IMR-90 (cell line): ENCODE measurements around the gene SMG5.
A peak's percentile ranks its signal among the peaks of the same experiment; 100 is the strongest.

Source experiments
- BHLHE40 ChIP-seq: fragments of 150-350 bp; IDR thresholded peaks from 2 replicates; pipeline ENCODE4 v1.6.1; 2016; ENCODE audit warnings: mild to moderate bottlenecking, low read depth, low read length
- CEBPB ChIP-seq: IDR thresholded peaks from 2 replicates; pipeline ENCODE4 v1.6.1; 2012; ENCODE audit warnings: low read depth, low read length, improper control_type of control experiment
- CHD1 ChIP-seq: IDR thresholded peaks from 2 replicates; pipeline ENCODE4 v1.6.1; 2012; ENCODE audit warnings: low read depth, low read length, improper control_type of control experiment
- FOS ChIP-seq: fragments of 150-350 bp; IDR thresholded peaks from 2 replicates; pipeline ENCODE4 v1.6.1; 2016; ENCODE audit warnings: low read depth, low read length
- MAFK ChIP-seq: IDR thresholded peaks from 2 replicates; pipeline ENCODE4 v1.6.1; 2012; ENCODE audit warnings: low read depth, low read length, improper control_type of control experiment
- MAZ ChIP-seq: IDR thresholded peaks from 2 replicates; pipeline ENCODE4 v1.6.1; 2012; ENCODE audit warnings: low read depth, mild to moderate bottlenecking, low read length, improper control_type of control experiment, moderate library complexity, borderline replicate concordance
- MXI1 ChIP-seq: IDR thresholded peaks from 2 replicates; pipeline ENCODE4 v1.6.1; 2012; ENCODE audit warnings: low read depth, mild to moderate bottlenecking, low read length, moderate library complexity, borderline replicate concordance
- POLR2A ChIP-seq: IDR thresholded peaks from 2 replicates; pipeline ENCODE4 v1.6.1; 2012; ENCODE audit warnings: mild to moderate bottlenecking, low read depth, low read length
- RCOR1 ChIP-seq: IDR thresholded peaks from 2 replicates; pipeline ENCODE4 v1.6.1; 2012; ENCODE audit warnings: mild to moderate bottlenecking, low read length, improper control_type of control experiment; ENCODE audit not compliant: insufficient replicate concordance
- RFX5 ChIP-seq: IDR thresholded peaks from 2 replicates; pipeline ENCODE4 v1.8.0; 2012; ENCODE audit warnings: low read depth, mild to moderate bottlenecking, low read length, moderate library complexity
- TF ChIP-seq, protein P1 (sequence below): conservative IDR thresholded peaks from 2 replicates; pipeline ENCODE4 v1.5.1; 2012; ENCODE audit warnings: mild to moderate bottlenecking, low read depth, low read length, improper control_type of control experiment
- TF ChIP-seq, protein P2 (sequence below): fragments of 150-350 bp; IDR thresholded peaks from 2 replicates; pipeline ENCODE4 v1.6.1; 2017; ENCODE audit warnings: mild to moderate bottlenecking, antibody characterized with exemption, low read length, low read depth
- TF ChIP-seq, protein P3 (sequence below): fragments of 150-350 bp; IDR thresholded peaks from 2 replicates; pipeline ENCODE4 v1.6.1; 2016; ENCODE audit warnings: low read depth, mild to moderate bottlenecking, low read length, moderate library complexity, borderline replicate concordance

DNA sequence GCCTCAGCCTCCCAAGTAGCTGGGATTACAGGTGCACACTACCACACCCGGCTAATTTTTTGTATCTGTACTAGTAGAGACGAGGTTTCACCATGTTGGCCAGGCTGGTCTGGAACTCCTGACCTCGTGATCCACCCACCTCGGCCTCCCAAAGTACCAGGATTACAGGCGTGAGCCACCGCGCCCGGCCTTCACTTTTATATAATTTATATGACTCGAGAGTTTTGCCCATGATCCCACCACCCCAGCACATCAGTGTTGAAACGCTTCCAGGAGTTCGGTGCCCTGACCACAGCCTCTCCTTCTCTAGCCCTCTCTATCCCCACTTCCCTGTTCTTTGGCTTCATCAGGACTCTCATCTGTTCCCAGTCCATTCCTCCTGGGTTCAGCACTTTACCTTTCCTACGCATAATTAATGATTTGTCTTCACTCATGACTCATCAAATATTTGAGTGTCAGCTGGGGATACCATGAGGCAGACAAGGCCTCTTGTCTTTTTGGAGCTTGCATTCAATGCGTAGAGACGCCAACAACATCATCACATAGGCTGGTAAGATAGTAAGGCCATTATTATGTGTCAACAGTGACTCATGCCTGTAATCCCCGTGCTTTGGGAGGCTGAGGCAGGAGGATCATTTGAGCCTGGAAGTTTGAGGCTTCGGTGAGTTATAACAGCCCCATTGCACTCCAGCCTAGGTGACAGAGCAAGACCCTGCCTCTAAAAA, 68.4 kb downstream of the SMG5 start:
- TF ChIP-seq FOS (0 out of 2 replicates have a peak, but pooled peaks have one; percentile 13), CHD1 (no peak), POLR2A (no peak), CEBPB (no peak), MXI1 (no peak), MAZ (no peak), MAFK (0 out of 2 replicates have a peak, but pooled peaks have one; percentile 32), RFX5 (no peak), RCOR1 (no peak), BHLHE40 (no peak)
- TF ChIP-seq, protein P1, sequence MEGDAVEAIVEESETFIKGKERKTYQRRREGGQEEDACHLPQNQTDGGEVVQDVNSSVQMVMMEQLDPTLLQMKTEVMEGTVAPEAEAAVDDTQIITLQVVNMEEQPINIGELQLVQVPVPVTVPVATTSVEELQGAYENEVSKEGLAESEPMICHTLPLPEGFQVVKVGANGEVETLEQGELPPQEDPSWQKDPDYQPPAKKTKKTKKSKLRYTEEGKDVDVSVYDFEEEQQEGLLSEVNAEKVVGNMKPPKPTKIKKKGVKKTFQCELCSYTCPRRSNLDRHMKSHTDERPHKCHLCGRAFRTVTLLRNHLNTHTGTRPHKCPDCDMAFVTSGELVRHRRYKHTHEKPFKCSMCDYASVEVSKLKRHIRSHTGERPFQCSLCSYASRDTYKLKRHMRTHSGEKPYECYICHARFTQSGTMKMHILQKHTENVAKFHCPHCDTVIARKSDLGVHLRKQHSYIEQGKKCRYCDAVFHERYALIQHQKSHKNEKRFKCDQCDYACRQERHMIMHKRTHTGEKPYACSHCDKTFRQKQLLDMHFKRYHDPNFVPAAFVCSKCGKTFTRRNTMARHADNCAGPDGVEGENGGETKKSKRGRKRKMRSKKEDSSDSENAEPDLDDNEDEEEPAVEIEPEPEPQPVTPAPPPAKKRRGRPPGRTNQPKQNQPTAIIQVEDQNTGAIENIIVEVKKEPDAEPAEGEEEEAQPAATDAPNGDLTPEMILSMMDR: no peak
- TF ChIP-seq, protein P2, sequence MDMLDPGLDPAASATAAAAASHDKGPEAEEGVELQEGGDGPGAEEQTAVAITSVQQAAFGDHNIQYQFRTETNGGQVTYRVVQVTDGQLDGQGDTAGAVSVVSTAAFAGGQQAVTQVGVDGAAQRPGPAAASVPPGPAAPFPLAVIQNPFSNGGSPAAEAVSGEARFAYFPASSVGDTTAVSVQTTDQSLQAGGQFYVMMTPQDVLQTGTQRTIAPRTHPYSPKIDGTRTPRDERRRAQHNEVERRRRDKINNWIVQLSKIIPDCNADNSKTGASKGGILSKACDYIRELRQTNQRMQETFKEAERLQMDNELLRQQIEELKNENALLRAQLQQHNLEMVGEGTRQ: no peak
- TF ChIP-seq, protein P3, sequence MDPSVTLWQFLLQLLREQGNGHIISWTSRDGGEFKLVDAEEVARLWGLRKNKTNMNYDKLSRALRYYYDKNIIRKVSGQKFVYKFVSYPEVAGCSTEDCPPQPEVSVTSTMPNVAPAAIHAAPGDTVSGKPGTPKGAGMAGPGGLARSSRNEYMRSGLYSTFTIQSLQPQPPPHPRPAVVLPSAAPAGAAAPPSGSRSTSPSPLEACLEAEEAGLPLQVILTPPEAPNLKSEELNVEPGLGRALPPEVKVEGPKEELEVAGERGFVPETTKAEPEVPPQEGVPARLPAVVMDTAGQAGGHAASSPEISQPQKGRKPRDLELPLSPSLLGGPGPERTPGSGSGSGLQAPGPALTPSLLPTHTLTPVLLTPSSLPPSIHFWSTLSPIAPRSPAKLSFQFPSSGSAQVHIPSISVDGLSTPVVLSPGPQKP: no peak
